WTC11 (cell line): Measurements from ENCODE around the gene TRDMT1. TPM values are rescaled to one million over a fixed set of nuclear protein-coding genes. Genes with fewer than 3 reads are reported as not detected.

Source experiments
- ATAC-seq: fragments of 200-7000 bp; cut with Tn5 transposase; 2 replicates; pipeline ENCODE4 v1.10.0; 2021; ENCODE audit warnings: mild to moderate bottlenecking, moderate library complexity
- CTCF ChIA-PET: fragments of 300-600 bp; sonication (Branson Sonifier 250); formaldehyde crosslinking; loops from one replicate; lab custom pipeline; 2021; ENCODE audit warnings: antibody characterized with exemption; lab: Charles Lee
- POLR2A ChIA-PET: fragments of 350-600 bp; sonication (Branson Sonifier 250); formaldehyde crosslinking; loops from one replicate; lab custom pipeline; 2021; ENCODE audit warnings: antibody characterized with exemption; lab: Charles Lee
- DNase-seq: peaks from one replicate; pipeline ENCODE4 v3.0.0; 2021; ENCODE audit warnings: low spot score
- H3K27ac Mint-ChIP-seq: 2 replicates; pipeline ENCODE4 v1.8.0; 2021; ENCODE audit warnings: mixed read lengths
- H3K27me3 Mint-ChIP-seq: 2 replicates; pipeline ENCODE4 v1.8.0; 2021; ENCODE audit warnings: low read depth, mild to moderate bottlenecking, moderate library complexity, mixed read lengths
- H3K36me3 Mint-ChIP-seq: 2 replicates; pipeline ENCODE4 v1.8.0; 2021; ENCODE audit warnings: mixed read lengths
- H3K4me1 Mint-ChIP-seq: 2 replicates; pipeline ENCODE4 v1.8.0; 2022; ENCODE audit warnings: mixed read lengths
- H3K4me3 Mint-ChIP-seq: 2 replicates; pipeline ENCODE4 v1.8.0; 2021; ENCODE audit warnings: mild to moderate bottlenecking, moderate library complexity, mixed read lengths
- H3K9me3 Mint-ChIP-seq: 2 replicates; pipeline ENCODE4 v1.8.0; 2021; ENCODE audit warnings: mixed read lengths
- AR ChIP-seq: fragments of 250-450 bp; sonication (Bioruptor Pico); IDR thresholded peaks from 2 replicates; pipeline ENCODE4 v1.9.0; 2021; ENCODE audit warnings: mild to moderate bottlenecking
- ATF2 ChIP-seq: sonication (generic); formaldehyde crosslinking; IDR thresholded peaks from 2 replicates; pipeline ENCODE4 v1.8.1; 2022; ENCODE audit warnings: low read depth, missing genetic modification reagents, borderline replicate concordance
- E2F1 ChIP-seq: sonication (generic); formaldehyde crosslinking; IDR thresholded peaks from 2 replicates; pipeline ENCODE4 v1.8.0; 2022; ENCODE audit warnings: mild to moderate bottlenecking, missing genetic modification reagents
- E2F5 ChIP-seq: sonication (generic); formaldehyde crosslinking; IDR thresholded peaks from 2 replicates; pipeline ENCODE4 v1.8.1; 2022; ENCODE audit warnings: mild to moderate bottlenecking, moderate library complexity, missing genetic modification reagents
- EMX1 ChIP-seq: fragments of 250-450 bp; sonication (Bioruptor Pico); IDR thresholded peaks from 2 replicates; pipeline ENCODE4 v1.8.0; 2021; ENCODE audit warnings: mild to moderate bottlenecking
- GTF2I ChIP-seq: fragments of 250-450 bp; sonication (Bioruptor Pico); conservative IDR thresholded peaks from 2 replicates; pipeline ENCODE4 v1.4.0; 2021; ENCODE audit warnings: mild to moderate bottlenecking
- HMGA2 ChIP-seq: fragments of 250-450 bp; sonication (Bioruptor Pico); IDR thresholded peaks from 2 replicates; pipeline ENCODE4 v1.4.0; 2021; ENCODE audit warnings: mild to moderate bottlenecking, moderate library complexity
- HMGXB4 ChIP-seq: sonication (generic); formaldehyde crosslinking; IDR thresholded peaks from 2 replicates; pipeline ENCODE4 v1.8.1; 2023; ENCODE audit warnings: mild to moderate bottlenecking, moderate library complexity, missing genetic modification reagents
- JAZF1 ChIP-seq: fragments of 250-450 bp; sonication (Bioruptor Pico); IDR thresholded peaks from 2 replicates; pipeline ENCODE4 v1.9.0; 2021; ENCODE audit warnings: moderate library complexity, mild to moderate bottlenecking, inconsistent platforms
- JUN ChIP-seq: sonication (generic); formaldehyde crosslinking; IDR thresholded peaks from 2 replicates; pipeline ENCODE4 v1.8.0; 2023; ENCODE audit warnings: mild to moderate bottlenecking, missing genetic modification reagents
- MYBL2 ChIP-seq: sonication (generic); formaldehyde crosslinking; IDR thresholded peaks from 2 replicates; pipeline ENCODE4 v1.8.1; 2023; ENCODE audit warnings: mild to moderate bottlenecking, moderate library complexity, missing genetic modification reagents
- NR1H2 ChIP-seq: sonication (generic); formaldehyde crosslinking; IDR thresholded peaks from 2 replicates; pipeline ENCODE4 v1.9.0; 2021; ENCODE audit warnings: mild to moderate bottlenecking, moderate library complexity, missing genetic modification reagents
- TCF7 ChIP-seq: sonication (generic); formaldehyde crosslinking; IDR thresholded peaks from 2 replicates; pipeline ENCODE4 v1.8.0; 2022; ENCODE audit warnings: mild to moderate bottlenecking, low read depth, missing genetic modification reagents, moderate library complexity
- TEAD1 ChIP-seq: sonication (generic); formaldehyde crosslinking; IDR thresholded peaks from 2 replicates; pipeline ENCODE4 v1.8.0; 2022; ENCODE audit warnings: mild to moderate bottlenecking, missing genetic modification reagents
- TEAD4 ChIP-seq: sonication (generic); formaldehyde crosslinking; IDR thresholded peaks from 2 replicates; pipeline ENCODE4 v1.8.0; 2022; ENCODE audit warnings: mild to moderate bottlenecking, missing genetic modification reagents
- ZNF281 ChIP-seq: sonication (generic); formaldehyde crosslinking; IDR thresholded peaks from 2 replicates; pipeline ENCODE4 v1.8.0; 2023; ENCODE audit warnings: mild to moderate bottlenecking, missing genetic modification reagents
- ZNF416 ChIP-seq: fragments of 250-450 bp; sonication (Bioruptor Pico); IDR thresholded peaks from 2 replicates; pipeline ENCODE4 v1.9.0; 2021; ENCODE audit warnings: mild to moderate bottlenecking, inconsistent platforms
- ZNF425 ChIP-seq: fragments of 250-450 bp; sonication (Bioruptor Pico); conservative IDR thresholded peaks from 2 replicates; pipeline ENCODE4 v1.9.0; 2021; ENCODE audit warnings: mild to moderate bottlenecking
- ZNF512 ChIP-seq: sonication (generic); formaldehyde crosslinking; IDR thresholded peaks from 2 replicates; pipeline ENCODE4 v1.8.1; 2022; ENCODE audit warnings: missing genetic modification reagents, borderline replicate concordance
- total RNA-seq: library from RNA; stranded (reverse); gene quantifications from 3 replicates; pipeline ENCODE4 v1.2.3, GENCODE V29; 2021

Gene TRDMT1
- total RNA-seq, 1 experiment from 2014 or later, result 11.7 TPM

- TF ChIP-seq HMGA2 (CRISPR knock-in tag) (no peak), JAZF1 (no peak)
Observed at GRCh38 chr10:17146892-17147291, 54.6 kb downstream of the TRDMT1 start (continued).

- no peak for DNase-seq
- Mint-ChIP-seq H3K36me3 (no peaks in the 10 kb centered on the region), H3K27me3 (no peaks in the 10 kb centered on the region), H3K9me3 (no peaks in the 10 kb centered on the region), H3K4me1 (no peaks in the 10 kb centered on the region), H3K4me3 (no peak overlapping the region), H3K27ac (no peak overlapping the region)
- no peak for ATAC-seq
- TF ChIP-seq TCF7 (no peak), ZNF425 (CRISPR knock-in tag) (no peak), NR1H2 (no peak), ATF2 (CRISPR knock-in tag) (no peak)
- CTCF ChIA-PET, result interaction anchor here (0.6 kb wide), 1 partner anchor 21 kb away, joined by 3 read pairs; no protein-coding TSS in a partner anchor
- POLR2A ChIA-PET, result no interaction called here
Observed at GRCh38 chr10:17145239-17145638, 56.2 kb downstream of the TRDMT1 start.

GRCh38 chr10:17144757-17145156, 56.7 kb downstream of the TRDMT1 start:
- ChIA-PET CTCF (interaction anchor here (0.6 kb wide), 1 partner anchor 21 kb away, joined by 3 read pairs; no protein-coding TSS in a partner anchor), POLR2A (no interaction called here)
- no peak for DNase-seq
- no peak for ATAC-seq
- Mint-ChIP-seq H3K4me1 (no peaks in the 10 kb centered on the region), H3K36me3 (no peaks in the 10 kb centered on the region), H3K4me3 (no peak overlapping the region), H3K27me3 (no peaks in the 10 kb centered on the region), H3K27ac (no peak overlapping the region), H3K9me3 (no peaks in the 10 kb centered on the region)
- no peak for TF ChIP-seq GTF2I (CRISPR knock-in tag)
- no peak for TF ChIP-seq MYBL2
- TF ChIP-seq E2F5 (CRISPR knock-in tag), result no peak
- TF ChIP-seq TEAD4 (CRISPR knock-in tag), result no peak
- TF ChIP-seq JUN (CRISPR knock-in tag), result no peak
- no peak for TF ChIP-seq TEAD1 (CRISPR knock-in tag)
- TF ChIP-seq E2F1 (CRISPR knock-in tag), result no peak
- TF ChIP-seq ZNF281, result no peak
- TF ChIP-seq ZNF416 (CRISPR knock-in tag), result no peak
- no peak for TF ChIP-seq HMGXB4
- TF ChIP-seq ZNF512, result no peak
- TF ChIP-seq NR1H2, result no peak
- TF ChIP-seq EMX1, result no peak
- no peak for TF ChIP-seq AR (CRISPR knock-in tag)
